HepG2 (cell line): Measurements from ENCODE around the gene CTCF. TPM values are rescaled to one million over a fixed set of nuclear protein-coding genes. Genes with fewer than 3 reads are reported as not detected.

Experiments used
- BHLHE40 ChIP-seq: IDR thresholded peaks from 2 replicates; pipeline ENCODE4 v1.6.1; 2011; ENCODE audit warnings: low read length, improper control_type of control experiment
- GPN1 ChIP-seq: sonication (generic); formaldehyde crosslinking; IDR thresholded peaks from 2 replicates; pipeline ENCODE4 v1.5.1; 2020; ENCODE audit warnings: missing genetic modification reagents, borderline replicate concordance
- PCBP1 ChIP-seq: fragments of 200-400 bp; formaldehyde crosslinking; IDR thresholded peaks from 2 replicates; pipeline ENCODE4 v1.6.1; 2017; ENCODE audit warnings: mild to moderate bottlenecking, low read depth, low read length, borderline replicate concordance
- SATB2 ChIP-seq: sonication (generic); formaldehyde crosslinking; IDR thresholded peaks from 2 replicates; pipeline ENCODE4 v1.5.0; 2020; ENCODE audit warnings: missing genetic modification reagents
- SIN3A ChIP-seq: IDR thresholded peaks from 2 replicates; pipeline ENCODE4 v1.6.1; 2011; ENCODE audit warnings: low read depth, mild to moderate bottlenecking, control low read depth, low read length, borderline replicate concordance
- SMARCE1 ChIP-seq: fragments of 450-650 bp; IDR thresholded peaks from 2 replicates; pipeline ENCODE4 v1.6.1; 2017; ENCODE audit warnings: borderline replicate concordance
- SOX6 ChIP-seq, 2 experiments: fragments of 450-650 bp in 1 of 2; sonication (generic) in 1 of 2; formaldehyde crosslinking in 1 of 2; IDR thresholded peaks; 2 replicates each; pipeline versions ENCODE4 v1.4.0 to v1.6.1; 2017 to 2020; ENCODE audit warnings: antibody characterized with exemption in 1 of 2, mild to moderate bottlenecking in 1 of 2, missing genetic modification reagents in 1 of 2
- TAF1 ChIP-seq: sonication (generic); formaldehyde crosslinking; IDR thresholded peaks from 2 replicates; pipeline ENCODE4 v1.4.0; 2020; ENCODE audit warnings: missing genetic modification reagents
- ZMYM4 ChIP-seq: sonication (generic); formaldehyde crosslinking; IDR thresholded peaks from 2 replicates; pipeline ENCODE4 v1.8.1; 2023; ENCODE audit warnings: mild to moderate bottlenecking, missing genetic modification reagents
- ZNF775 ChIP-seq: sonication (generic); formaldehyde crosslinking; IDR thresholded peaks from 2 replicates; pipeline ENCODE4 v1.4.0; 2020; ENCODE audit warnings: missing genetic modification reagents, mild to moderate bottlenecking, moderate library complexity, borderline replicate concordance
- polyA plus RNA-seq, 8 experiments: library from polyadenylated mRNA; depleted of rRNA in 3 of 8; stranded (reverse) in 7 of 8; unstranded in 1 of 8; fragments of >200 nt; fragmentation: Illumina TruSeq in 4 of 8; extraction: Trizol in 4 of 8; gene quantifications; 2 replicates each; pipeline versions ENCODE4 v1.2.1 to v1.2.3, GENCODE V29; 2011 to 2016; ENCODE audit warnings: low read depth in 4 of 8, missing spikeins in 1 of 8, mixed read lengths in 1 of 8; ENCODE audit not compliant: insufficient read depth in 1 of 8
- total RNA-seq, 5 experiments: library from RNA; depleted of rRNA; stranded (reverse); fragments of >200 nt; fragmentation: Illumina TruSeq; extraction: Trizol; gene quantifications; 2 replicates each; pipeline ENCODE4 v1.2.3, GENCODE V29; 2016; ENCODE audit warnings: low read depth in 1 of 5
- TF ChIP-seq, protein P1 (sequence below): sonication (generic); formaldehyde crosslinking; IDR thresholded peaks from 2 replicates; pipeline ENCODE4 v1.4.0; 2020; ENCODE audit warnings: missing genetic modification reagents, borderline replicate concordance
- TF ChIP-seq, protein P2 (sequence below): sonication (generic); formaldehyde crosslinking; IDR thresholded peaks from 2 replicates; pipeline ENCODE4 v1.4.0; 2020; ENCODE audit warnings: missing genetic modification reagents
- TF ChIP-seq, protein P3 (sequence below): sonication (generic); formaldehyde crosslinking; IDR thresholded peaks from 2 replicates; pipeline ENCODE4 v1.4.0; 2020; ENCODE audit warnings: missing genetic modification reagents
- TF ChIP-seq, protein P4 (sequence below): sonication (generic); formaldehyde crosslinking; IDR thresholded peaks from 2 replicates; pipeline ENCODE4 v1.8.0; 2022; ENCODE audit warnings: mild to moderate bottlenecking, missing genetic modification reagents; ENCODE audit not compliant: insufficient replicate concordance

The CTCF gene
- total and polyA plus RNA-seq, 2 of the 13 experiments (the other 11 are each of a cell fraction or from before 2014, with no cell fraction given) = 19.5 to 37.5 TPM

DNA sequence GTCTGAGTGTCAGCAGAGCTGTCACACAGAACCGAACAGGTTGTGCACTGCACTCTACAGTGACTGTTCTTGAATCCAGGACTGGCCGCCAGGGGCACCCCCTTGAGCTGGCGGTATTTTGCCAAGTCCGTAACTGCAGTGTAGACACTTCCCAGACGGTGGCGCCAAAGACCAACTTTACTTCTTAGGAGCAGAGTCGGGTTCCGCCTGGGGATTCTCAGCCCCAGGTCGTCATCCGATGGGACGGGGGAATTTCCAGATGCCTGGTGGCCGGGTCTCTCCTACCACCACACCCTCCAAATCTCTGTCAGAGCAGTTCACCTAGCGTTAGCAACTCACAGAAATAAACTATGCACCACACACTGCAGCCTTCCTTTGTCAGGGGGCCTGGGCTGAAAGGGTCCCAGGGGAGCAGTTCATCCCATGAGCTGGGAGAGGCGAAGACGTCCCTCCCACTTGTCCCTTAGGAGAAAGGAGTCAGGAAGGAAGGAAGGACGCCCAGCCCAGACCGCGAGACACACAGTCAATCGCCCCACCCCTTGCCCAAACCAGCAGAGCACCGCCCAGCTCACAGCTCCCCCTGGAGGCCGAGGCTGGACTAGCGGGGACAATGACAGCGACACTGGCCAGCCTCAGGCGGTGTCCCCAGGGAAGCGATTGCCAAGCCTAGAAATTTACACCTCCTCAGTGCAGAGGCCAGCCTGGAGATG lies 41.1 kb upstream of the CTCF start (continued):
- TF ChIP-seq, protein P1, sequence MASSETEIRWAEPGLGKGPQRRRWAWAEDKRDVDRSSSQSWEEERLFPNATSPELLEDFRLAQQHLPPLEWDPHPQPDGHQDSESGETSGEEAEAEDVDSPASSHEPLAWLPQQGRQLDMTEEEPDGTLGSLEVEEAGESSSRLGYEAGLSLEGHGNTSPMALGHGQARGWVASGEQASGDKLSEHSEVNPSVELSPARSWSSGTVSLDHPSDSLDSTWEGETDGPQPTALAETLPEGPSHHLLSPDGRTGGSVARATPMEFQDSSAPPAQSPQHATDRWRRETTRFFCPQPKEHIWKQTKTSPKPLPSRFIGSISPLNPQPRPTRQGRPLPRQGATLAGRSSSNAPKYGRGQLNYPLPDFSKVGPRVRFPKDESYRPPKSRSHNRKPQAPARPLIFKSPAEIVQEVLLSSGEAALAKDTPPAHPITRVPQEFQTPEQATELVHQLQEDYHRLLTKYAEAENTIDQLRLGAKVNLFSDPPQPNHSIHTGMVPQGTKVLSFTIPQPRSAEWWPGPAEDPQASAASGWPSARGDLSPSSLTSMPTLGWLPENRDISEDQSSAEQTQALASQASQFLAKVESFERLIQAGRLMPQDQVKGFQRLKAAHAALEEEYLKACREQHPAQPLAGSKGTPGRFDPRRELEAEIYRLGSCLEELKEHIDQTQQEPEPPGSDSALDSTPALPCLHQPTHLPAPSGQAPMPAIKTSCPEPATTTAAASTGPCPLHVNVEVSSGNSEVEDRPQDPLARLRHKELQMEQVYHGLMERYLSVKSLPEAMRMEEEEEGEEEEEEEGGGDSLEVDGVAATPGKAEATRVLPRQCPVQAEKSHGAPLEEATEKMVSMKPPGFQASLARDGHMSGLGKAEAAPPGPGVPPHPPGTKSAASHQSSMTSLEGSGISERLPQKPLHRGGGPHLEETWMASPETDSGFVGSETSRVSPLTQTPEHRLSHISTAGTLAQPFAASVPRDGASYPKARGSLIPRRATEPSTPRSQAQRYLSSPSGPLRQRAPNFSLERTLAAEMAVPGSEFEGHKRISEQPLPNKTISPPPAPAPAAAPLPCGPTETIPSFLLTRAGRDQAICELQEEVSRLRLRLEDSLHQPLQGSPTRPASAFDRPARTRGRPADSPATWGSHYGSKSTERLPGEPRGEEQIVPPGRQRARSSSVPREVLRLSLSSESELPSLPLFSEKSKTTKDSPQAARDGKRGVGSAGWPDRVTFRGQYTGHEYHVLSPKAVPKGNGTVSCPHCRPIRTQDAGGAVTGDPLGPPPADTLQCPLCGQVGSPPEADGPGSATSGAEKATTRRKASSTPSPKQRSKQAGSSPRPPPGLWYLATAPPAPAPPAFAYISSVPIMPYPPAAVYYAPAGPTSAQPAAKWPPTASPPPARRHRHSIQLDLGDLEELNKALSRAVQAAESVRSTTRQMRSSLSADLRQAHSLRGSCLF = no peak
- TF ChIP-seq ZMYM4 (CRISPR knock-in tag) (peak; percentile 56; the same call in 1 of the 2 replicates), SATB2 (no peak), ZNF775 (no peak), BHLHE40 (no peak), TAF1 (CRISPR knock-in tag) (peak; percentile 47; the same call in 1 of the 2 replicates), SOX6 (IDR thresholded peaks at IDR 0.05) (no peak), SOX6 (CRISPR knock-in tag; IDR thresholded peaks at IDR 0.05) (peak; percentile 53), SMARCE1 (no peak), SIN3A (no peak), PCBP1 (0 out of 2 replicates have a peak, but pooled peaks have one; percentile 24), GPN1 (no peak)
- TF ChIP-seq, protein P2, sequence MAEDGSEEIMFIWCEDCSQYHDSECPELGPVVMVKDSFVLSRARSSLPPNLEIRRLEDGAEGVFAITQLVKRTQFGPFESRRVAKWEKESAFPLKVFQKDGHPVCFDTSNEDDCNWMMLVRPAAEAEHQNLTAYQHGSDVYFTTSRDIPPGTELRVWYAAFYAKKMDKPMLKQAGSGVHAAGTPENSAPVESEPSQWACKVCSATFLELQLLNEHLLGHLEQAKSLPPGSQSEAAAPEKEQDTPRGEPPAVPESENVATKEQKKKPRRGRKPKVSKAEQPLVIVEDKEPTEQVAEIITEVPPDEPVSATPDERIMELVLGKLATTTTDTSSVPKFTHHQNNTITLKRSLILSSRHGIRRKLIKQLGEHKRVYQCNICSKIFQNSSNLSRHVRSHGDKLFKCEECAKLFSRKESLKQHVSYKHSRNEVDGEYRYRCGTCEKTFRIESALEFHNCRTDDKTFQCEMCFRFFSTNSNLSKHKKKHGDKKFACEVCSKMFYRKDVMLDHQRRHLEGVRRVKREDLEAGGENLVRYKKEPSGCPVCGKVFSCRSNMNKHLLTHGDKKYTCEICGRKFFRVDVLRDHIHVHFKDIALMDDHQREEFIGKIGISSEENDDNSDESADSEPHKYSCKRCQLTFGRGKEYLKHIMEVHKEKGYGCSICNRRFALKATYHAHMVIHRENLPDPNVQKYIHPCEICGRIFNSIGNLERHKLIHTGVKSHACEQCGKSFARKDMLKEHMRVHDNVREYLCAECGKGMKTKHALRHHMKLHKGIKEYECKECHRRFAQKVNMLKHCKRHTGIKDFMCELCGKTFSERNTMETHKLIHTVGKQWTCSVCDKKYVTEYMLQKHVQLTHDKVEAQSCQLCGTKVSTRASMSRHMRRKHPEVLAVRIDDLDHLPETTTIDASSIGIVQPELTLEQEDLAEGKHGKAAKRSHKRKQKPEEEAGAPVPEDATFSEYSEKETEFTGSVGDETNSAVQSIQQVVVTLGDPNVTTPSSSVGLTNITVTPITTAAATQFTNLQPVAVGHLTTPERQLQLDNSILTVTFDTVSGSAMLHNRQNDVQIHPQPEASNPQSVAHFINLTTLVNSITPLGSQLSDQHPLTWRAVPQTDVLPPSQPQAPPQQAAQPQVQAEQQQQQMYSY (CRISPR knock-in tag) = no peak
- TF ChIP-seq, protein P3, sequence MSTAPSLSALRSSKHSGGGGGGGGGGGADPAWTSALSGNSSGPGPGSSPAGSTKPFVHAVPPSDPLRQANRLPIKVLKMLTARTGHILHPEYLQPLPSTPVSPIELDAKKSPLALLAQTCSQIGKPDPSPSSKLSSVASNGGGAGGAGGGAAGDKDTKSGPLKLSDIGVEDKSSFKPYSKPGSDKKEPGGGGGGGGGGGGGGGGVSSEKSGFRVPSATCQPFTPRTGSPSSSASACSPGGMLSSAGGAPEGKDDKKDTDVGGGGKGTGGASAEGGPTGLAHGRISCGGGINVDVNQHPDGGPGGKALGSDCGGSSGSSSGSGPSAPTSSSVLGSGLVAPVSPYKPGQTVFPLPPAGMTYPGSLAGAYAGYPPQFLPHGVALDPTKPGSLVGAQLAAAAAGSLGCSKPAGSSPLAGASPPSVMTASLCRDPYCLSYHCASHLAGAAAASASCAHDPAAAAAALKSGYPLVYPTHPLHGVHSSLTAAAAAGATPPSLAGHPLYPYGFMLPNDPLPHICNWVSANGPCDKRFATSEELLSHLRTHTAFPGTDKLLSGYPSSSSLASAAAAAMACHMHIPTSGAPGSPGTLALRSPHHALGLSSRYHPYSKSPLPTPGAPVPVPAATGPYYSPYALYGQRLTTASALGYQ (CRISPR knock-in tag) = no peak; the same call in 1 of the 2 replicates
- TF ChIP-seq, protein P4, sequence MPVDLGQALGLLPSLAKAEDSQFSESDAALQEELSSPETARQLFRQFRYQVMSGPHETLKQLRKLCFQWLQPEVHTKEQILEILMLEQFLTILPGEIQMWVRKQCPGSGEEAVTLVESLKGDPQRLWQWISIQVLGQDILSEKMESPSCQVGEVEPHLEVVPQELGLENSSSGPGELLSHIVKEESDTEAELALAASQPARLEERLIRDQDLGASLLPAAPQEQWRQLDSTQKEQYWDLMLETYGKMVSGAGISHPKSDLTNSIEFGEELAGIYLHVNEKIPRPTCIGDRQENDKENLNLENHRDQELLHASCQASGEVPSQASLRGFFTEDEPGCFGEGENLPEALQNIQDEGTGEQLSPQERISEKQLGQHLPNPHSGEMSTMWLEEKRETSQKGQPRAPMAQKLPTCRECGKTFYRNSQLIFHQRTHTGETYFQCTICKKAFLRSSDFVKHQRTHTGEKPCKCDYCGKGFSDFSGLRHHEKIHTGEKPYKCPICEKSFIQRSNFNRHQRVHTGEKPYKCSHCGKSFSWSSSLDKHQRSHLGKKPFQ = no peak
